Middle frontal gyrus (tissue), 1 donor: ENCODE measurements around the gene COIL.
A peak's percentile ranks its signal among the peaks of the same experiment; 100 is the strongest.

ENCODE experiments used
- DNase-seq: peaks from one replicate; pipeline ENCODE4 v3.0.0-alpha.2; 2015; ENCODE audit warnings: low spot score; ENCODE audit errors: extremely low spot score

Gene COIL

DNA sequence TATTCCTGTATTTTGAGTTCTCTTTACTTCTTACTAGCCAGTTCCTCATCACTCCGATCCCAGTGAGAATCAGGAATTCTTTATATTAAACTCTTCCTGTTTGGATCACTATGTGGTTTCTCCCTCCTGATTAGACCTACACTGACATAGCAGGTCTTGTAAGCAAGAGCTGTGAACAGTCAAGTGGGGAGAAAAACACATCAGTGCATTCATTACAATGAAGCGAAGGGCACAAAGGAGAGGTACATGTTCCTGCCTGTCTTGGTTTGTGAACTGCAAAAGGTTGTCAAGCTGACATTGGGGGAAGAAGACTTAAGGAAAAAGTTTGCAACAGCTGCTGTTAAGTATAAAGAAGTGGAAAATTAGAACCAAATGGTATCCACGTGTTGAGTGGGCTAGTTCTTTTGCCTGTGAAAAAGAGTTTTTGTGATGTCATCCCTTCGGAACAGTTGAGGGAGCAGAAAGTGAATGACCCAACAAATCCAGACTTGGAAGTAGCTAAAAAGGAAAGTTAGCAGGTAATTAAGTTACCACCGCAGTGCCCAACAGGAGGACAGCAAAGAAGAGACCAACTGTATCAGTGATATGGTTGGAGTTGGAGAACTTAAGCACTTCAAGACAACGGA, 24.0 kb downstream of the COIL start:
- no peak for DNase-seq

DNA sequence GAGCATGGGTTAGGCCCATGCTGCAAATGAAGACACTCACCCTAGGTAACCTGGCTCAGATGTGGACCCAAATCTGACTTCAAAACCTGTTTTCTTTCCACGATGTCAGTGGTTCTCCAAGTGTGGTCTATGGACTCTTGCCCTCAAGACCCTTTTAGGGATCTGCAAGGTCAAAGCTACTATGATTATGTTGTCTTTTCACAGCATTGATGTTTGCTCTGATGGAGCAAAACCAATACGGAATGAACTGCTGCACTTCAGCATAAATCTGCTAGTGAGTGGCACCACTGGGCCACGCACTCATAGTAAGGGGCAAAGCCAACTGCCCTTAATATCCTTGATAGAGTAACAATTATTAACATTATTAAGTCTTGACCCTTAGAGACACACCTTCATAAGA, 25.4 kb downstream of the COIL start:
- no peak for DNase-seq

DNA sequence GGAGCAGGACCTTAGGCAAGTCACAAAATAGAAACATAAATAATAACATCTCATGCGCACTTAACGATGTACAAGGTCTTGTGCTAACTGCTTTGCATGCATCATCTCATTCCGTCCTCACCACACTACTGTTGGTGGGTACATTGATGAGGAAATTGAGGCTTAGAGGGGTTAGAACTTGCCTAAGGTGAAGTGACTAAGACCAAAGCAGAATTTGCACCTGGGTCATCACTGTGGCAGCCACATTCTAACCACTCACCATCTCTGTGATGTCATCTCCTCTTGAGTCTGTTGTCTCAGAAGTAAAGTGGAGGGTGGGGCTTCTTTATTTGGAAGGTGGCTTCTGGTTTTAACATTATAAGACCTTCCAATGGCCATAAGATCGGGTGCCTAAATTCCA, 26.6 kb downstream of the COIL start:
- no peak for DNase-seq

DNA sequence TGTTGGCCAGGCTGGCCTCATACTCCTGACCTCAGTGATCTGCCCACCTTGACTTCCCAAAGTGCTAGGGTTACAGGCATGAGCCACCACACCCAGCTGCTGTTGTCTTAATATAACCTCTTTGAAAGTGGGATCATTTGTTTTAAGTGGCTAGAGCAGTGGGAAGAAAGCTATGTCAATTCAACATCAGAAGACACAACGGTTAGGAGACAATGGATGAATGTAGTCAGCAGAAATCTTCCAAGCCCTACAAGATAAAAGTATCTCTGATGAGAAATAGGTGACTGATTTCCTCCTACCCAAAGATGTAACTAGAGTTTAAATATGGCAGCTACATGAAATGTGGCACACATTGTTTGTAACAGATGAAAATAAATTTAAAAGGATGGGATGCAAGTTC, 27.0 kb downstream of the COIL start:
- no peak for DNase-seq

DNA sequence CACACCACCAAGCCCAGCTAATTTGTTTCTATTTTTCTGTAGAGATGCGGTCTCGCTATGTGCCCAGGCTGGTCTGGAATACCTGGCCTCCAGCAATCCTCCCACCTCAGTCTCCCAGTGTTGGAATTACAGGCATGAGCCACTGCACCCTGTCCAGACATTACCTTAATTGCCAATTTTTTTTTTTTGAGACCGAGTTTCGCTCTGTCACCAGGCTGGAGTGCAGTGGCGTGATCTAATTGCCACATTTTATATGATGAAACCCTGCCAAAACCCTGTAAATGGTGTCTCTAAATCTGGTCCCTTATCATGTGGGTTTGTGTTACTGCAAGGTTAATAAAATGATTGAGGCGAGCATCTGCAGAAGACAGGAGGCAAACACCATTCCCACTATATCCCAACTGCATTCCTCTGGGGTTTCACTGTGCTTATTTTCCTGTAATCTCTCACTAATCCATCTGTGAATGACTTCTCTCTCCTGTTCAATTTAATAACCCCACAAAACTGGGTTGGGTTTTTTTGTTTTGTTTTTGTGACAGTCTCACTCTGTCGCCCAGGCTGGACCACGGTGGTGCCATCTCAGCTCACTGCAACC, 27.6 kb downstream of the COIL start:
- DNase-seq: no peak

DNA sequence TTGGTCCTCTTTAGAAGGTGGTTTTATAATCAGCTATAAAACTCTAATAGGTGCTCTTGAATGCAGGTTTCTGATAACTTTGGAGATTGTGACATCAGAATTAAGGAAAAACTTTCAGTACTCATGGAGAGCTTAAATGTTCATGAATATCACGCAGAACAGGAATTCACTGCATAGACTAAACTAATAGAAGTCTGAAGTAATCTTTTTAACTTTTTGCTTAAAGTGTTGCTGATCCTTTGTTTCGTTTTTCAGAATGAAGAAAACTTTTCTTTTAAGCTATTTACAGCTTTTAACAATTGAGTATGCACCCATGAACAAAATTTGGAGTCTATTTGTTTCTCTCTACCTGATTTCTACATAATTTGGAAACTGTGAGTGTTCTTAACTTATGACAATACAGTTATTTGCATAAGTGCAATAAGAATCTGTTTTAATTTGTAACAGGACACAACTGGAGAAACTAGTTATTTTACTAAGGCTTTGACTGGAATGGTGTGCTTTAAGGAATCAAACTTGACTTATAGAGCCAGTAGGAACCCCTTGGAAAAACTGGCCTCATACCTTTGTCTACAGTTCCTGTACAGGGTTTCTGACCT, 30.0 kb downstream of the COIL start:
- DNase-seq: no peak

DNA sequence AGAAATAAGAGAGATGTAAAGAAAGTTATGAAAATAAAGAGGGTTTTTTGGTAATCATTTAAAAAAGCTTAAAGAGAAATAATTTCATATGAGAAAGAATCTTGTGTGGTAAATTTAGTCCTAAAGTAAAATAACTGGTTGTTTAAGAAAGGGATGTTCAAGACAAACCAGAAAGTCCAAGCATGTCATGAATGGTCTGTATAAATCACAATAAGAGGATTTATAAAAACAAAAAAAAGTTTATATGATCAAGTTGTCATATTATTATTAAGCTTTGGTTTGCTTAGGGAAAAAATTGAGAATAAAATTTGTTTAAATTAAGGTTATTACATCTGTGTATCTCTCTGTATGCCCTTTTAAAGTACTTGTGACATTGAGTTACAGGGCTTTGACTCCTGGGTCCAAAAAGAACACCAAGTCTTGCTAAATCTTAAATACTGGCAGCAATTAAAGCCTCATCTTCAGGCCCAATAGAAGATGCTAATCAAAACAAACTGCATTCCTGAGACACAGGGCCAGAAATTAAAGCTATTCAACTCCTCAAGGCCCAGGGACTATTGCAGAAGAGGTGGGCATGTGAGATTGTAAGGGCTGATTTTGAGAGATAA, 31.4 kb downstream of the COIL start:
- DNase-seq: no peak

DNA sequence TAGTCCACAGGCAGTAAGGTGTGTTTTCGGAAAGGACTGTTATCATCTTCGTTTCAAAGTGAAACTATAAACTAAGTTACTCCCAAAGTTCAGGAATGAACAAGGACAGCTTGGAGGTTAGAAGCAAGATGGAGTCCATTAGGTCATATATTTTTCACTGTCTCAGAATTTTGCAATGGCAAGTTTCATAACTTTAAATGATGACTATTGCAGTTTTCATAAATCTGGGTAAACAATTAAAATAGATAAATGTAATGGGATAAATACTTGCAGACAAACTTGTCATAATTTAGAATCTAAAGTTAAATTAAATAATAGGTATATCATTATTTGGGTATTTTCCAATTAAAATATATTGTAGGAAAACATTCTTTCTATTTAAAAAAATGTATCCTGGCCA, 32.3 kb downstream of the COIL start:
- DNase-seq: no peak

DNA sequence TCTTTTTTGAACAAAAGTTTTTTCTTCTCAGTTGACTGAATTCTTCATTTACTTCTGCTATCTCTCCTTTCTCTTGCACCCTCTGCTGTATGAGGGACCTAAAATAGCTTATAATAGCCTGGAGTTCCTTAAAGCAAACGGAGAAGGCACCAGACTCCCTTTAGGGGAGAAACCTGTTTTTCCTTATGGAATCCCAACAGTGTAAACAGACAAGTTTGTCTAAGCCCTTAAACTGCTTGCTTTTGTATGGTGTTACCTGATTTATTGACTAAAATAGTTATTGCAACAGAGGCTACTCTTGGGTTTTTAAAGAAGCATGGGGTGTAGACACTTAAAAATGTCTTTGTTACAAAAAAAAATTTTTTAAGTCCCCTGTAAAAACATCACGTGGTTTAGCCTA, 34.1 kb downstream of the COIL start:
- no peak for DNase-seq

DNA sequence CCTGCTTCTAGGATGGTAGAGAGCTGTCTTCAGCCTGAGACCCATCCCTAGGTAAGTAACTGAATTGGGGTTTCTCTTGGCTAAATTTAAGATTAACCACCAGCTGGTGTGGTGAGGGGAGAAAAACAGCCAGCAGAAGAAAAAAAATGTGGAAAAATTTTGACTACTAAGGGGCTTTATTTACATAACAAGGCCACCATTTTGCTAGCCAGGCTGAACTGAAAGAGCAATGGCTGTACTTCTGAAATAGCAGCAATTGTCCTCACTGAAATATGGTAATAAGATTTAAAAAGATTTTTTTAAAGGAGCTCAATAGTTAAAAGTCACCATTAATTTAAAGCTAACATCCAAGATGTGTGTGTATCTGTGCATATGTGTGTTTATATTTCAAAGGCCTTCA, 34.6 kb downstream of the COIL start:
- DNase-seq: no peak

DNA sequence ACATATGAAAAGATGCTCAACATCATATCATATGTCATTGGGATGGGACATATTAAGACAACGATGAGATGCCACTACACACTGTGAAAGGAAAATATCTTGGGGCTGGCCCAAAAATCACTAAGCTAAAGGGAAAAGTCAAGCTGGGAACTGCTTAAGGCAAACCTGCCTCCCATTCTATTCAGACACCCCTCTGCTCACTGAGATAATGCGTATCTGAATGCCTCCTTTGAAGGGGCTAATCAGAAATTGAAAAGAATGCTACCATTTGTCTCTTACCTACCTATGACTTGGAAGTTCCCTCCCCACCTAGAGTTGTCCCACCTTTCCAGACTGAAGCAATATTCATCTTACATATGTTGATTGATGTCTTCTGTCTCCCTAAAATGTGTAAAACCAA, 35.8 kb downstream of the COIL start:
- DNase-seq: no peak

DNA sequence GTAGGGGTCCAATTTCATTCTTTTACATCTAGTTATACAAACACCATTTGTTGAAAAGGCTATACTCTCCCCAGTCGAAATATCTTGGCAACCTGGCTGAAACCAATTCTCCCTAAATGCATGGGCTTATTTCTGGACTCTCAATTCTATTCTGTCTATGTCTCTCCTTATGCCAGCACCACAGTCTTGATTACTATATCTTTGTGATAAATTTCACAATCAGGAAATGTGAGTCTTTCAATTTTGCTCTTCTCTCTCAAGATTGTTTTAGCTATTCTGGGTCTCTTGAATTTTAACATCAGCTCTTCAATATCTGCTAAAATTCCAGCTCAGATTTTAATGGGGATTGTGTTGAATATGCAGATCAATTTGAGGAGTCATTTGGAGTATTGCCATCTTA, 41.1 kb downstream of the COIL start:
- no peak for DNase-seq

DNA sequence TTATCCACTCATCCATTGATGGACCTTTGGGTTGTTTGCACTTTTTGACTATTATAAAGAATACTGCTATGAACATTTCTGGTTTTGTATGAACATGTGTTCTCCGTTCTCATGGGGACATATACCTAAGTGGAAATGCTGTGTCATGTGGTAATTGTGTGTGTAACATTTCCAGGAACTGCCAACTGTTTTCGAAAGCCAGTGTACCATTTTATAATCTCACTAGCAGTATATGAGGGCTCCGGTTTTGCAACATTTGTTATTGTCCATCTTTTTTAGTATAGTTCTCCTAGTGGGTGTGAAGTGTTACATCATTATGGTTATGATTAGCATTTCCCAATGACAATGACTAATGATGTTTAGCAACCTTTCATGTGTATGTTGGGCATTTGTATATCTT, 41.9 kb downstream of the COIL start:
- DNase-seq: no peak

DNA sequence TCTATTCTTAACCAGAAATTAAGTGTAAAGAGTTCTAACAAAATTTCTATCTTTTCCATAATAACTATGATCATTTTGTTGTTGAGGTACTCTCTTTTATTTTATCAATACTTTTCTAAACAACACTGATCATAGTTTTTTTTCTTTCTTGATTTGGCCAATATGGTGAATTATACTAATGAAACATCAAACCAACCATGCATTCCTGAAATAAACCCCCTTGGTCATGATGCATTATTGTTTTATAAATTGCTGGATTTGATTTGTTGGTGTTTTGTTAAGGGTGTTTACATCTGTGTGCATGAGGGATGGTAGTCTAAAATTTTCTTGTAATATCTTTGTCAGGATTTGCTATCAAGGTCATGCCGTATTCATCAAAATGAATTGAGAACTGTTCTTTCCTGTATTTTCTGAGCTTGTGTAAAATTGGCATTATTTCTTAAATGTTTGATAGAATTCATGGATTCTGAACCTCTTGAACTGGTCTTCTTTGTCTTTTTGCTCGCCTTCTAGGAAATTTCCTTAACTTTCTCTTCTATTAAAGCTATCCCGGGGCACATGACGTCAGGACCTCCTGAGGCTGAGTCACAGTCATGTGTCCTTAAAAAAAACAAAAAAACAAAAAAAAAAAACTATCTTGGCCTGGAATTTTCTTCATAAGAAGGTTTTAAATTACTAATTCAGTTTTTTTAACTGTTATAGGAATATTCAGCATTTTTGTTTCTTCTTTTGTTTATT, 43.1 kb downstream of the COIL start:
- DNase-seq: no peak

DNA sequence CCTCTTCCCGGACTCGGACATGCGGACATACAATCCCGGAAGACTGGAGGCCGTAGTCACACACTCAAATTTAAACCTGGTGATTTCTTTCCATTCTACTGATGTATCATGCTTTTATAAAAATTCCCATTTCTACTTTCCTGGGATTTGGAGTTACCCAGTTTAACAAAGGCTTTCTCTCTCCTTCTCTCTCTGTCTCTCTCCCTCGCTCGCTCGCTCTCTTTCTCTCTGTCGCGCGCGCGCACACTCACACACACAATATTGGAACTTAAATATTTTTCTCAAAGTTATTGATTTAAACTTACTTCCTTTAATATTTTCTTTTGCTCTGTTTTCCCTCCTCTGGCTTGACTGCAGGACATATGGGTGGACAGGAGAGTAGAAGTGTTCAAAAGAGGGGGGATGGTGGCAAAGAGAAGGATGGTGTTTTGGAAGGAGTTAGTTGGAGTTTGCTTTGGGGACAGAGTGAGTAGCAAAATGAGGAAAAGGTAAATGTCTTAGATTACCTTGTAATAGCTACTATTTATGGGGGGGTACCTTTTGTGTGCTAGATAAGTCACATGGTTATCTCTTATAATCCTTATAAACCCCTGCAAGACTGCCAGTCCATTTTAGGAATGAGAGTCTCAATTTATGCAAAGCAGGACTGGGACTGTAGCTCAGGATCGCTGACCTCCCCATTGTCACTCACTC, 46.1 kb downstream of the COIL start:
- no peak for DNase-seq

DNA sequence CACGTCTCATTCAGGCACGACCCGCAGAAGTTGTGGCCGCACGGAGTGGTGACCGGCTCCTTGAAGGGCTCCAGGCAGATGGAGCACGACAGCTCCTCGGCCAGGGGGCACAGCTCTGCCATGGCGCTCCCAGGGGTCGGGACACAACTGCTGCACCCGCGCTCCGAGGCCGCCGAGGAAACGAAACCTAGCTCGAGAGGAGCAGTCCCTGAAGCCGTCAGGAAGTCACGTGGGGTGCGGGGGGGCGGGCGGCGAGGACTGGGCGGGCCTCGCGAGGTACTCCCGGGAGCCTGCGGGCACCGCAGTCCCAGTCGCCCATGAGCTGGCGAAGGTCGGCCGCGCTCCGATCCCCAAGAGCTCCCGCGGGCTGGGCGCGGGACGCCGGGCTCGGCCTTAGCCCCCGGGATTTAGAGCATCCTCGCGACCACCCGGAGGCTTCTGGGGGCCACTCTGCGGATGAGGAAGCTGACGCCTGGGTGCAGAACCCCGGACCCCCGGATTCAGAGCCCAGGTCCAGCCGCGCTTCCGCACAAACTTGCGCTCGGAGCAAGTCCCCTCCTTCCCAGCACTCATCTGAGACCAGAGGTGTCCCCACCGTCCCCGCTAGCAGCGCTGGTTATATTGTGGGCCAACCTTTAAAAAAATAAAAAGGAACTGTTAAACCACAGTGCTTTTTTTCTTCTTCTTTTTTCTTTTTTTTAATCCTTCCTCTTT, 46.8 kb downstream of the COIL start, which contains the start of gene TRIM25:
Gene TRIM25, minus strand, starts transcription at position 183 of the 714 bp plus-strand sequence. Its CDS starts 61 bp downstream, at position 122.
- DNase-seq: peak; percentile 35

DNA sequence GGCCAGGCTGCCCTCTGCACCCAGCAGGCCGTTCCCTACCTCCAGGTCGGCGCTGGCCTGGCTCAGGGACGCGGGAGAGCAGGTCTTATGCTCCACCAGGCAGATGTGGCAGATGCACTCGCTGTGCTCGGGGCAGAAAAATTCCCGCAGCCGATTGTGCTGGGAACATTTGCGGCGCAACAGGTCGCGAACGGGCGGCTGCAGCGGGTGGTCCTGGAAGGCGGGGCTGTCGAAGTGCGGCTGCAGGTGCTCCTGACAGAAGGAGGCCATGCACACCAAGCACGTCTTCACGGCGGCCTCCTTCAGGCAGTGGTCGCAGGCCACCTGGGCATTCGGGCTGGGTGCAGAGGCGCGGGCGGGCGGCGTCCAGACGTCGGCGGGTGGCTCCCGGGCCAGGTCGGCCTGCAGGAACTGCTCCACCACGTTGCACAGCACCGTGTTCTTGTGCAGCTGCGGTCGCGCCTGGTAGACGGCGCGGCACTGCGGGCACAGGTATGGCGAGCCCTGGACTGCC, 47.4 kb downstream of the COIL start:
- no peak for DNase-seq

DNA sequence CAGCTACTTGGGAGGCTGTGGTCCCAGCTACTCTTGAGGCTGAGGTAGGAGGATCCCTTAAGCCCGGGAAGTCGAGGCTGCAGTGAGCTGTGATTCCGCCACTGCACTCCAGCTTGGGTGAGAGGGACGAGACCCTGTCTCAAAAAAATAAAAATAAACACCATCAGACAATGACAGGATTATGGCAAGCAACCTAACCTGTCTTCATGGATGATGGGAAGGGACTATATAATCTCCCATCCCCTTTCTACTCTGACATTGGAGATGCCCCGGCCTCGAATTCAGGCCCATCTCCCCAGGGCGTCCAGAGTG, 47.9 kb downstream of the COIL start:
- DNase-seq: no peak

DNA sequence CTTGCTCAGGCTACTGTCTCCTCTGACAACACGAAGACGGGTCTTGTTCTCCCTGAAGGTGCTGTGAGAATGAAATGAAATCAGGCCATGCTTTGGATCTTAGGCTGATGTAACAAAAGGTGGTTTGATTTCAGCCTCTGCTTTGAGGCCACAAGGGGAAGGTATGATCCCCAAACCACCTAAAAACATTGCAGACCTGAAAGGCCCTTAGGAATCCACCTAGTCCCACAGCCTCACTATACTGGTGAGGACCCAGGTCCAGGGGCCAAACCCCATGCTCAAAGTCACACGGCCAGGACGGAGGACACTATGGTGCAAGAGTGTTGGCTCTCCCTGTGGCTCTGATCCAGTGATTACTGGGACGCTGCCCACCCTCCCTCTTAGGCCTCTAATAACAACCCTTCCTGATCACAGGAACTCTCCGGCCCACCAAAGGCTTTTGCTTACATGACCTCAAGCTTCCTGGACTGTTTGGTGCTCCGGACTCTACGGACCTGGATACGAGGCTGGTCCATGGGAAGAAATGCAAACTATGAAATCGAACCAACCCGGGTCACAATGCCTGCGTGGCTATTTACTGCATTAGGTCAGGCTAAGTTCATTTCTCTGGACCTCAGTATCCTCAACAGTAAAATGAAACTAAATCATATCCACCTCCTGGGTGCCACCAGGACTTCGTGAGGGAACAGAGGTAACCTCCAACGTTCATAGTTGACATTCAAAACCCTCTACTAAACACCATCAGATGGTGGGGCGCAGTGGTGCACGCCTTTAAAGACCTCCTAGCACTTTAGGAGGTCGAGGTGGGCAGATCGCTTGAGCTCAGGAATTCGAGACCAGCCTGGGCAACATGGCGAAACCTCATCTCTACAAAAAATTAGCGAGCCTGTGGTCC, 48.5 kb downstream of the COIL start:
- DNase-seq: no peak
